Chondrocyte (in vitro differentiated cells): ENCODE results near the gene OR10A5. TPM values are rescaled to one million over a fixed set of nuclear protein-coding genes. Genes with fewer than 3 reads are reported as not detected.
A peak's percentile ranks its signal among the peaks of the same experiment; 100 is the strongest.
"Not testable (repeated sequence)": the region's sequence is repeated elsewhere in the genome, so short reads cannot be mapped to it uniquely, and the experiment has no call there.

Experiments used
- DNase-seq: peaks from one replicate; pipeline ENCODE4 v3.0.0; 2021; ENCODE audit warnings: mixed read lengths, low spot score
- H3K27ac Mint-ChIP-seq: one replicate; pipeline ENCODE4 v1.8.0; 2021; ENCODE audit warnings: mild to moderate bottlenecking, moderate library complexity, mixed read lengths; ENCODE audit not compliant: unreplicated experiment
- H3K27me3 Mint-ChIP-seq: 2 replicates; pipeline ENCODE4 v1.8.0; 2021; ENCODE audit warnings: low read depth, mixed read lengths
- H3K36me3 Mint-ChIP-seq: 2 replicates; pipeline ENCODE4 v1.8.0; 2021; ENCODE audit warnings: low read depth, mixed read lengths
- H3K4me1 Mint-ChIP-seq: 2 replicates; pipeline ENCODE4 v1.8.0; 2021; ENCODE audit warnings: low read depth, mild to moderate bottlenecking, mixed read lengths
- H3K4me3 Mint-ChIP-seq: one replicate; pipeline ENCODE4 v1.8.0; 2021; ENCODE audit warnings: mild to moderate bottlenecking, moderate library complexity, mixed read lengths; ENCODE audit not compliant: unreplicated experiment
- H3K9me3 Mint-ChIP-seq: 2 replicates; pipeline ENCODE4 v1.8.0; 2021; ENCODE audit warnings: low read depth, mixed read lengths
- CTCF ChIP-seq: fragments of 200-600 bp; sonication (generic); IDR thresholded peaks from 2 replicates; pipeline ENCODE4 v1.5.0; 2021; ENCODE audit warnings: antibody characterized with exemption, mild to moderate bottlenecking, moderate library complexity
- long read RNA-seq: library from polyadenylated mRNA; stranded (forward); transcript quantifications from one replicate; pipeline ENCODE4 v2.0.0, GENCODE V29; 2021
- total RNA-seq: library from RNA; stranded (reverse); gene quantifications from 3 replicates; pipeline ENCODE4 v1.2.1, GENCODE V29; 2021

OR10A5 gene
- not detected in 3 replicates for total RNA-seq
- long read RNA-seq, result 0 reads

- no peaks in the 10 kb centered on the region for H3K4me1 Mint-ChIP-seq
- no peak within 1 kb of the TSS for H3K4me3 Mint-ChIP-seq
- DNase-seq, result no peak
- no peak for TF ChIP-seq CTCF
- peaks cover 3% of the 10 kb centered on the region for H3K36me3 Mint-ChIP-seq
- no peaks in the 10 kb centered on the region for H3K27me3 Mint-ChIP-seq
- peaks cover 24% of the 10 kb centered on the region for H3K9me3 Mint-ChIP-seq
- H3K27ac Mint-ChIP-seq, result no peak within 1 kb of the TSS
Measured at GRCh38 chr11:6845383-6845782, at the start of gene OR10A5. OR10A5 (plus strand) TSS chr11:6845683; CDS start chr11:6845683, 0 bp downstream.

GRCh38 chr11:6799402-6799801 lies 46.1 kb upstream of the OR10A5 start, which contains the start of gene OR6A2:
OR6A2 (minus strand) TSS chr11:6799689; CDS start chr11:6795708, 3,981 bp downstream.
- Mint-ChIP-seq H3K9me3 (peaks cover 7% of the 10 kb centered on the region), H3K4me3 (no peak within 1 kb of the TSS), H3K27me3 (no peaks in the 10 kb centered on the region), H3K4me1 (no peaks in the 10 kb centered on the region), H3K27ac (no peak within 1 kb of the TSS), H3K36me3 (peaks cover 5% of the 10 kb centered on the region)
- DNase-seq, result no peak
- no peak for TF ChIP-seq CTCF

GRCh38 chr11:6801075-6801474 lies 44.4 kb upstream of the OR10A5 start:
- H3K9me3 Mint-ChIP-seq, H3K27me3 Mint-ChIP-seq, H3K36me3 Mint-ChIP-seq, H3K4me1 Mint-ChIP-seq, H3K4me3 Mint-ChIP-seq, DNase-seq, H3K27ac Mint-ChIP-seq: not testable (repeated sequence)

GRCh38 chr11:6812390-6813005 lies 33.0 kb upstream of the OR10A5 start:
- no peaks in the 10 kb centered on the region for H3K9me3 Mint-ChIP-seq
- peaks cover 15% of the 10 kb centered on the region for H3K27me3 Mint-ChIP-seq

GRCh38 chr11:6813656-6814055 lies 31.8 kb upstream of the OR10A5 start:
- no peak for DNase-seq
- TF ChIP-seq CTCF, result no peak
- peaks cover 8% of the 10 kb centered on the region for H3K27me3 Mint-ChIP-seq
- no peak overlapping the region for H3K4me3 Mint-ChIP-seq
- no peak overlapping the region for H3K27ac Mint-ChIP-seq
- no peaks in the 10 kb centered on the region for H3K36me3 Mint-ChIP-seq
- H3K9me3 Mint-ChIP-seq, result no peaks in the 10 kb centered on the region
- no peaks in the 10 kb centered on the region for H3K4me1 Mint-ChIP-seq

More at GRCh38 chr11:6812390-6813005, 33.0 kb upstream of the OR10A5 start:
- DNase-seq, result no peak
- H3K27ac Mint-ChIP-seq, result no peak overlapping the region
- H3K4me3 Mint-ChIP-seq, result no peak overlapping the region
- H3K4me1 Mint-ChIP-seq, result no peaks in the 10 kb centered on the region
- no peaks in the 10 kb centered on the region for H3K36me3 Mint-ChIP-seq
- TF ChIP-seq CTCF, result peak; percentile 89

GRCh38 chr11:6817694-6818093 lies 27.8 kb upstream of the OR10A5 start:
- H3K27ac Mint-ChIP-seq, result no peak overlapping the region
- DNase-seq, result no peak
- H3K27me3 Mint-ChIP-seq, result peaks cover 4% of the 10 kb centered on the region
- no peaks in the 10 kb centered on the region for H3K4me1 Mint-ChIP-seq
- H3K36me3 Mint-ChIP-seq, result no peaks in the 10 kb centered on the region
- peaks cover 10% of the 10 kb centered on the region for H3K9me3 Mint-ChIP-seq
- peak; percentile 45 for TF ChIP-seq CTCF
- H3K4me3 Mint-ChIP-seq, result no peak overlapping the region
